HepG2 (cell line): ENCODE measurements around the gene ASF1B. TPM values are rescaled to one million over a fixed set of nuclear protein-coding genes. Genes with fewer than 3 reads are reported as not detected.

Experiments used
- CBX1 ChIP-seq: IDR thresholded peaks from one replicate; pipeline ENCODE4 v1.6.1; 2016; ENCODE audit warnings: antibody characterized with exemption, low read depth
- CENPX ChIP-seq: sonication (generic); formaldehyde crosslinking; IDR thresholded peaks from 2 replicates; pipeline ENCODE4 v1.9.0; 2021; ENCODE audit warnings: mild to moderate bottlenecking, missing genetic modification reagents, moderate library complexity
- FOXK2 ChIP-seq: fragments of 450-650 bp; IDR thresholded peaks from 2 replicates; pipeline ENCODE4 v1.6.1; 2016
- GLI4 ChIP-seq: sonication (generic); formaldehyde crosslinking; IDR thresholded peaks from 2 replicates; pipeline ENCODE4 v1.5.1; 2020; ENCODE audit warnings: missing genetic modification reagents, mild to moderate bottlenecking, moderate library complexity, borderline replicate concordance
- NCOA2 ChIP-seq: sonication (generic); formaldehyde crosslinking; IDR thresholded peaks from 2 replicates; pipeline ENCODE4 v1.8.0; 2022; ENCODE audit warnings: inconsistent platforms
- NCOR1 ChIP-seq: fragments of 200-600 bp; sonication (generic); IDR thresholded peaks from 2 replicates; pipeline ENCODE4 v1.7.0; 2017; ENCODE audit warnings: antibody characterized with exemption, low read length, borderline replicate concordance
- PHB2 ChIP-seq: fragments of 450-650 bp; IDR thresholded peaks from 2 replicates; pipeline ENCODE4 v1.6.1; 2018; ENCODE audit not compliant: partially characterized antibody
- RAD51 ChIP-seq: fragments of 450-650 bp; IDR thresholded peaks from 2 replicates; pipeline ENCODE4 v1.6.1; 2016; ENCODE audit warnings: borderline replicate concordance
- RBFOX2 ChIP-seq: fragments of 200-400 bp; formaldehyde crosslinking; IDR thresholded peaks from 2 replicates; pipeline ENCODE4 v1.6.1; 2017; ENCODE audit warnings: low read depth, mild to moderate bottlenecking, low read length
- RBM39 ChIP-seq: fragments of 200-400 bp; formaldehyde crosslinking; IDR thresholded peaks from one replicate; pipeline ENCODE4 v1.6.1; 2018; ENCODE audit warnings: antibody characterized with exemption, mild to moderate bottlenecking, low read depth, low read length; ENCODE audit not compliant: poor library complexity, severe bottlenecking
- REPIN1 ChIP-seq: sonication (generic); formaldehyde crosslinking; IDR thresholded peaks from 2 replicates; pipeline ENCODE4 v1.8.0; 2022; ENCODE audit warnings: missing genetic modification reagents, low read depth, mild to moderate bottlenecking, borderline replicate concordance
- ZHX1 ChIP-seq: sonication (generic); formaldehyde crosslinking; IDR thresholded peaks from 2 replicates; pipeline ENCODE4 v1.8.1; 2022; ENCODE audit warnings: low read depth, mild to moderate bottlenecking, missing genetic modification reagents
- ZNF121 ChIP-seq: sonication (generic); formaldehyde crosslinking; IDR thresholded peaks from 2 replicates; pipeline ENCODE4 v1.5.0; 2020; ENCODE audit warnings: mild to moderate bottlenecking, missing genetic modification reagents
- ZNF235 ChIP-seq: sonication (generic); formaldehyde crosslinking; IDR thresholded peaks from 2 replicates; pipeline ENCODE4 v1.8.1; 2023; ENCODE audit warnings: mild to moderate bottlenecking, missing genetic modification reagents, borderline replicate concordance
- ZNF343 ChIP-seq: sonication (generic); formaldehyde crosslinking; IDR thresholded peaks from 2 replicates; pipeline ENCODE4 v1.4.0; 2020; ENCODE audit warnings: mild to moderate bottlenecking, missing genetic modification reagents
- ZNF350 ChIP-seq: sonication (generic); formaldehyde crosslinking; IDR thresholded peaks from 2 replicates; pipeline ENCODE4 v1.4.0; 2020; ENCODE audit warnings: mild to moderate bottlenecking, low read depth, missing genetic modification reagents, borderline replicate concordance
- ZNF891 ChIP-seq: sonication (generic); formaldehyde crosslinking; IDR thresholded peaks from 2 replicates; pipeline ENCODE4 v1.5.0; 2020; ENCODE audit warnings: mild to moderate bottlenecking, missing genetic modification reagents
- polyA plus RNA-seq, 8 experiments: library from polyadenylated mRNA; depleted of rRNA in 3 of 8; stranded (reverse) in 7 of 8; unstranded in 1 of 8; fragments of >200 nt; fragmentation: Illumina TruSeq in 4 of 8; extraction: Trizol in 4 of 8; gene quantifications; 2 replicates each; pipeline versions ENCODE4 v1.2.1 to v1.2.3, GENCODE V29; 2011 to 2016; ENCODE audit warnings: low read depth in 4 of 8, missing spikeins in 1 of 8, mixed read lengths in 1 of 8; ENCODE audit not compliant: insufficient read depth in 1 of 8
- total RNA-seq, 5 experiments: library from RNA; depleted of rRNA; stranded (reverse); fragments of >200 nt; fragmentation: Illumina TruSeq; extraction: Trizol; gene quantifications; 2 replicates each; pipeline ENCODE4 v1.2.3, GENCODE V29; 2016; ENCODE audit warnings: low read depth in 1 of 5
- TF ChIP-seq, protein P1 (sequence below): sonication (generic); formaldehyde crosslinking; IDR thresholded peaks from 2 replicates; pipeline ENCODE4 v1.5.0; 2020; ENCODE audit warnings: mild to moderate bottlenecking, missing genetic modification reagents, borderline replicate concordance
- TF ChIP-seq, protein P2 (sequence below): IDR thresholded peaks from 2 replicates; pipeline ENCODE4 v1.6.1; 2012; ENCODE audit warnings: low read length, improper control_type of control experiment
- TF ChIP-seq, protein P3 (sequence below): sonication (generic); formaldehyde crosslinking; IDR thresholded peaks from 2 replicates; pipeline ENCODE4 v1.4.0; 2020; ENCODE audit warnings: mild to moderate bottlenecking, low read depth, missing genetic modification reagents

ASF1B gene
- total and polyA plus RNA-seq, 2 of the 13 experiments (the other 11 are each of a cell fraction or from before 2014, with no cell fraction given), result 18.2 to 24.8 TPM

GRCh38 chr19:14112809-14113385 lies 23.5 kb downstream of the ASF1B start (continued):
- TF ChIP-seq, protein P1, sequence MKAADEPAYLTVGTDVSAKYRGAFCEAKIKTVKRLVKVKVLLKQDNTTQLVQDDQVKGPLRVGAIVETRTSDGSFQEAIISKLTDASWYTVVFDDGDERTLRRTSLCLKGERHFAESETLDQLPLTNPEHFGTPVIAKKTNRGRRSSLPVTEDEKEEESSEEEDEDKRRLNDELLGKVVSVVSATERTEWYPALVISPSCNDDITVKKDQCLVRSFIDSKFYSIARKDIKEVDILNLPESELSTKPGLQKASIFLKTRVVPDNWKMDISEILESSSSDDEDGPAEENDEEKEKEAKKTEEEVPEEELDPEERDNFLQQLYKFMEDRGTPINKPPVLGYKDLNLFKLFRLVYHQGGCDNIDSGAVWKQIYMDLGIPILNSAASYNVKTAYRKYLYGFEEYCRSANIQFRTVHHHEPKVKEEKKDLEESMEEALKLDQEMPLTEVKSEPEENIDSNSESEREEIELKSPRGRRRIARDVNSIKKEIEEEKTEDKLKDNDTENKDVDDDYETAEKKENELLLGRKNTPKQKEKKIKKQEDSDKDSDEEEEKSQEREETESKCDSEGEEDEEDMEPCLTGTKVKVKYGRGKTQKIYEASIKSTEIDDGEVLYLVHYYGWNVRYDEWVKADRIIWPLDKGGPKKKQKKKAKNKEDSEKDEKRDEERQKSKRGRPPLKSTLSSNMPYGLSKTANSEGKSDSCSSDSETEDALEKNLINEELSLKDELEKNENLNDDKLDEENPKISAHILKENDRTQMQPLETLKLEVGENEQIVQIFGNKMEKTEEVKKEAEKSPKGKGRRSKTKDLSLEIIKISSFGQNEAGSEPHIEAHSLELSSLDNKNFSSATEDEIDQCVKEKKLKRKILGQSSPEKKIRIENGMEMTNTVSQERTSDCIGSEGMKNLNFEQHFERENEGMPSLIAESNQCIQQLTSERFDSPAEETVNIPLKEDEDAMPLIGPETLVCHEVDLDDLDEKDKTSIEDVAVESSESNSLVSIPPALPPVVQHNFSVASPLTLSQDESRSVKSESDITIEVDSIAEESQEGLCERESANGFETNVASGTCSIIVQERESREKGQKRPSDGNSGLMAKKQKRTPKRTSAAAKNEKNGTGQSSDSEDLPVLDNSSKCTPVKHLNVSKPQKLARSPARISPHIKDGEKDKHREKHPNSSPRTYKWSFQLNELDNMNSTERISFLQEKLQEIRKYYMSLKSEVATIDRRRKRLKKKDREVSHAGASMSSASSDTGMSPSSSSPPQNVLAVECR (CRISPR knock-in tag), result peak; percentile 31; the same call in 1 of the 2 replicates
- TF ChIP-seq NCOA2 (CRISPR knock-in tag), result no peak
- no peak for TF ChIP-seq NCOR1
- no peak for TF ChIP-seq ZNF891 (CRISPR knock-in tag)
- no peak for TF ChIP-seq ZNF235
- TF ChIP-seq, protein P2, sequence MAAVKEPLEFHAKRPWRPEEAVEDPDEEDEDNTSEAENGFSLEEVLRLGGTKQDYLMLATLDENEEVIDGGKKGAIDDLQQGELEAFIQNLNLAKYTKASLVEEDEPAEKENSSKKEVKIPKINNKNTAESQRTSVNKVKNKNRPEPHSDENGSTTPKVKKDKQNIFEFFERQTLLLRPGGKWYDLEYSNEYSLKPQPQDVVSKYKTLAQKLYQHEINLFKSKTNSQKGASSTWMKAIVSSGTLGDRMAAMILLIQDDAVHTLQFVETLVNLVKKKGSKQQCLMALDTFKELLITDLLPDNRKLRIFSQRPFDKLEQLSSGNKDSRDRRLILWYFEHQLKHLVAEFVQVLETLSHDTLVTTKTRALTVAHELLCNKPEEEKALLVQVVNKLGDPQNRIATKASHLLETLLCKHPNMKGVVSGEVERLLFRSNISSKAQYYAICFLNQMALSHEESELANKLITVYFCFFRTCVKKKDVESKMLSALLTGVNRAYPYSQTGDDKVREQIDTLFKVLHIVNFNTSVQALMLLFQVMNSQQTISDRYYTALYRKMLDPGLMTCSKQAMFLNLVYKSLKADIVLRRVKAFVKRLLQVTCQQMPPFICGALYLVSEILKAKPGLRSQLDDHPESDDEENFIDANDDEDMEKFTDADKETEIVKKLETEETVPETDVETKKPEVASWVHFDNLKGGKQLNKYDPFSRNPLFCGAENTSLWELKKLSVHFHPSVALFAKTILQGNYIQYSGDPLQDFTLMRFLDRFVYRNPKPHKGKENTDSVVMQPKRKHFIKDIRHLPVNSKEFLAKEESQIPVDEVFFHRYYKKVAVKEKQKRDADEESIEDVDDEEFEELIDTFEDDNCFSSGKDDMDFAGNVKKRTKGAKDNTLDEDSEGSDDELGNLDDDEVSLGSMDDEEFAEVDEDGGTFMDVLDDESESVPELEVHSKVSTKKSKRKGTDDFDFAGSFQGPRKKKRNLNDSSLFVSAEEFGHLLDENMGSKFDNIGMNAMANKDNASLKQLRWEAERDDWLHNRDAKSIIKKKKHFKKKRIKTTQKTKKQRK, result no peak
- TF ChIP-seq RBM39, result no peak
- no peak for TF ChIP-seq ZNF350 (CRISPR knock-in tag)
- TF ChIP-seq PHB2, result no peak
- no peak for TF ChIP-seq CBX1
- TF ChIP-seq ZHX1, result no peak
- no peak for TF ChIP-seq REPIN1 (CRISPR knock-in tag)
- TF ChIP-seq RBFOX2, result no peak
- TF ChIP-seq FOXK2, result no peak
- no peak for TF ChIP-seq ZNF343 (CRISPR knock-in tag)
- no peak for TF ChIP-seq ZNF121 (CRISPR knock-in tag)
- no peak for TF ChIP-seq GLI4 (CRISPR knock-in tag)
- no peak for TF ChIP-seq CENPX
- TF ChIP-seq, protein P3, sequence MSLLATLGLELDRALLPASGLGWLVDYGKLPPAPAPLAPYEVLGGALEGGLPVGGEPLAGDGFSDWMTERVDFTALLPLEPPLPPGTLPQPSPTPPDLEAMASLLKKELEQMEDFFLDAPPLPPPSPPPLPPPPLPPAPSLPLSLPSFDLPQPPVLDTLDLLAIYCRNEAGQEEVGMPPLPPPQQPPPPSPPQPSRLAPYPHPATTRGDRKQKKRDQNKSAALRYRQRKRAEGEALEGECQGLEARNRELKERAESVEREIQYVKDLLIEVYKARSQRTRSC (CRISPR knock-in tag), result no peak
- no peak for TF ChIP-seq RAD51
